Right lobe of liver (tissue), 4 donors: ENCODE results near the gene VAPB.

ENCODE experiments used
- POLR2A ChIP-seq: fragments of 450-650 bp; IDR thresholded peaks from one replicate; pipeline ENCODE4 v1.6.1; 2017; ENCODE audit warnings: antibody characterized with exemption, mild to moderate bottlenecking
- TF ChIP-seq, protein P1 (sequence below), 4 donors: fragments of 200-600 bp in 3 of 4; fragments of 450-650 bp in 1 of 4; IDR thresholded peaks; one replicate each; pipeline versions ENCODE4 v1.5.1 to v1.8.0; 2016 to 2022; ENCODE audit warnings: antibody characterized with exemption in 4 of 4, mild to moderate bottlenecking in 2 of 4
- donor health status: DM: no; HTN: no; CAD: no.
- donor health status: DM: no; HTN: no; CAD: no.
- donor health status: DM: no; HTN: yes; CAD: no.

DNA sequence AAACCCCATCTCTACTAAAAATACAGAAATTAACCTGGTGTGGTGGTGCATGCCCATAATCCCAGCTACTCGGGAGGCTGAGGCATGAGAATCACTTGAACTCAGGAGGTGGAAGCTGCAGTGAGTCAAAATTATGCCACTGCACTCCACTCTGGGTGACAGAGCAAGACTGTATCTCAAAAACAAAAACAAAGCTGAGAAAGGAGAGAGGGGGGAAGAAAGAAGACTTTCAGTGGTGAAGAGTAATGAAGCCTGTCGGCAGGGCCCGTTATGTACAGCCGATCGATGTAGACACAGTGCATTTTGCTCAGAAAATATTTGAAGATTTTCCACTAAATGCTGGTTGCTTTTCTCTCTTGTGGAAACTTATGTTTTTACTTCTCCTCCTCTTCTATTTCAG lies 13.8 kb downstream of the VAPB start:
- TF ChIP-seq, protein P1, sequence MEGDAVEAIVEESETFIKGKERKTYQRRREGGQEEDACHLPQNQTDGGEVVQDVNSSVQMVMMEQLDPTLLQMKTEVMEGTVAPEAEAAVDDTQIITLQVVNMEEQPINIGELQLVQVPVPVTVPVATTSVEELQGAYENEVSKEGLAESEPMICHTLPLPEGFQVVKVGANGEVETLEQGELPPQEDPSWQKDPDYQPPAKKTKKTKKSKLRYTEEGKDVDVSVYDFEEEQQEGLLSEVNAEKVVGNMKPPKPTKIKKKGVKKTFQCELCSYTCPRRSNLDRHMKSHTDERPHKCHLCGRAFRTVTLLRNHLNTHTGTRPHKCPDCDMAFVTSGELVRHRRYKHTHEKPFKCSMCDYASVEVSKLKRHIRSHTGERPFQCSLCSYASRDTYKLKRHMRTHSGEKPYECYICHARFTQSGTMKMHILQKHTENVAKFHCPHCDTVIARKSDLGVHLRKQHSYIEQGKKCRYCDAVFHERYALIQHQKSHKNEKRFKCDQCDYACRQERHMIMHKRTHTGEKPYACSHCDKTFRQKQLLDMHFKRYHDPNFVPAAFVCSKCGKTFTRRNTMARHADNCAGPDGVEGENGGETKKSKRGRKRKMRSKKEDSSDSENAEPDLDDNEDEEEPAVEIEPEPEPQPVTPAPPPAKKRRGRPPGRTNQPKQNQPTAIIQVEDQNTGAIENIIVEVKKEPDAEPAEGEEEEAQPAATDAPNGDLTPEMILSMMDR (IDR thresholded peaks at IDR 0.05) = no peak
- TF ChIP-seq POLR2A = no peak
